Head of caudate nucleus (tissue), 42 donors: ENCODE measurements around the gene SNX14.
"Not testable (repeated sequence)": the region's sequence is repeated elsewhere in the genome, so short reads cannot be mapped to it uniquely, and the experiment has no call there.

Experiments
- DNase-seq, 42 donors: peaks; one replicate each; pipeline versions ENCODE4 v3.0.0 to v3.0.0-alpha.2; 2020 to 2021; ENCODE audit warnings: mixed read lengths in 7 of 42
- intact Hi-C: fragments of 100-400 bp; cut with DNase I; formaldehyde crosslinking; loops from one replicate; pipeline ENCODE4 v1.15.0; 2022

Gene SNX14

GRCh38 chr6:85592033-85592432 lies 1.6 kb downstream of the SNX14 start:
- intact Hi-C loops = loop anchor here (2.0 kb wide), 1 partner anchor 51 kb away; the partner anchor contains the start of gene SYNCRIP
- DNase-seq = no peak

- intact Hi-C loops = no loop called here
- no peak for DNase-seq
Observed at GRCh38 chr6:85591207-85591606, 2.5 kb downstream of the SNX14 start.

- no peak for DNase-seq
- intact Hi-C loops = no loop called here
Observed at GRCh38 chr6:85585741-85586140, 7.9 kb downstream of the SNX14 start.

- DNase-seq, intact Hi-C loops: not testable (repeated sequence)
Observed at GRCh38 chr6:85582832-85583231, 10.8 kb downstream of the SNX14 start.

GRCh38 chr6:85581572-85581971 lies 12.1 kb downstream of the SNX14 start:
- intact Hi-C loops = no loop called here
- DNase-seq = no peak

GRCh38 chr6:85580878-85581267 lies 12.8 kb downstream of the SNX14 start:
- intact Hi-C loops = no loop called here
- DNase-seq = no peak

GRCh38 chr6:85580118-85580877 lies 13.4 kb downstream of the SNX14 start:
- DNase-seq = no peak
- intact Hi-C loops = no loop called here

- DNase-seq = no peak
- intact Hi-C loops = no loop called here
Observed at GRCh38 chr6:85579581-85579980, 14.1 kb downstream of the SNX14 start.

- DNase-seq = no peak
Observed at GRCh38 chr6:85576476-85576875, 17.2 kb downstream of the SNX14 start.

GRCh38 chr6:85574932-85575598 lies 18.6 kb downstream of the SNX14 start:
- intact Hi-C loops = no loop called here
- no peak for DNase-seq

More at GRCh38 chr6:85576476-85576875, 17.2 kb downstream of the SNX14 start:
- intact Hi-C loops = no loop called here

GRCh38 chr6:85569323-85569722 lies 24.3 kb downstream of the SNX14 start:
- intact Hi-C loops = no loop called here

GRCh38 chr6:85568411-85568810 lies 25.2 kb downstream of the SNX14 start:
- intact Hi-C loops = no loop called here
- DNase-seq = no peak

More at GRCh38 chr6:85569323-85569722, 24.3 kb downstream of the SNX14 start:
- no peak for DNase-seq

GRCh38 chr6:85565736-85566135 lies 27.9 kb downstream of the SNX14 start:
- intact Hi-C loops = no loop called here
- no peak for DNase-seq

- DNase-seq, intact Hi-C loops: not testable (repeated sequence)
Observed at GRCh38 chr6:85564223-85564622, 29.4 kb downstream of the SNX14 start.

- no peak for DNase-seq
- intact Hi-C loops = no loop called here
Observed at GRCh38 chr6:85561750-85562357, 31.8 kb downstream of the SNX14 start.

GRCh38 chr6:85556992-85557668 lies 36.5 kb downstream of the SNX14 start:
- intact Hi-C loops = no loop called here
- no peak for DNase-seq

GRCh38 chr6:85552652-85553051 lies 41.0 kb downstream of the SNX14 start:
- intact Hi-C loops = no loop called here
- no peak for DNase-seq

- DNase-seq = no peak
- intact Hi-C loops = no loop called here
Observed at GRCh38 chr6:85551264-85551663, 42.4 kb downstream of the SNX14 start.

GRCh38 chr6:85547719-85548118 lies 45.9 kb downstream of the SNX14 start:
- DNase-seq = no peak
- intact Hi-C loops = no loop called here

- intact Hi-C loops = no loop called here
- DNase-seq = no peak
Observed at GRCh38 chr6:85544776-85545175, 48.9 kb downstream of the SNX14 start.
